ENCODE results near the gene ANTKMT.

GRCh38 chr16:765488-765865 lies 44.5 kb downstream of the ANTKMT start:
- TF ChIP-seq CTCF (IDR thresholded peaks at IDR 0.05; ENCODE audit: insufficient read depth, low read depth, low read length) = no peak
- TF ChIP-seq EZH2 (IDR thresholded peaks at IDR 0.05; ENCODE audit: insufficient read depth, low read length) = no peak

All from astrocyte (in vitro differentiated cells and primary cell).